ENCODE results near the gene SACM1L.
"Not testable (repeated sequence)": the region's sequence is repeated elsewhere in the genome, so short reads cannot be mapped to it uniquely, and the experiment has no call there.

The SACM1L gene

DNA sequence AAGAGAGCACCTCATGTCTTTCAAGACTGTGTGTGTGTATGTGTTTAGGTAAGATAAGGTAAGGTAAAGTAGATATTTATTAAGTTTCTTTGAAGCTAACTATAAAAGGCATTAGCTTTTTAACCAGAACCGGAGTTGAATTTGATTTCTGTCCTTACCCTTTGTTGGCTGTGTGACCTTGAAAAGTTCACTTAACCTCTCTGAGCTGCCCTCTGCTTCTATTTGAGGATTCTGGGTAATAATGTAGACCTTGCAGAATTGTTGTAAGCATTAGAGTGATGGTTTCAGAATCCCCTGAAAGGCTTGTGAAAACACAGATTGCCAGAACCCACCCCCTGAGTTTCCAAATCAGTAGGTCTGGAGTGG is 21.6 kb upstream of the SACM1L start:
- no peak for DNase-seq

DNA sequence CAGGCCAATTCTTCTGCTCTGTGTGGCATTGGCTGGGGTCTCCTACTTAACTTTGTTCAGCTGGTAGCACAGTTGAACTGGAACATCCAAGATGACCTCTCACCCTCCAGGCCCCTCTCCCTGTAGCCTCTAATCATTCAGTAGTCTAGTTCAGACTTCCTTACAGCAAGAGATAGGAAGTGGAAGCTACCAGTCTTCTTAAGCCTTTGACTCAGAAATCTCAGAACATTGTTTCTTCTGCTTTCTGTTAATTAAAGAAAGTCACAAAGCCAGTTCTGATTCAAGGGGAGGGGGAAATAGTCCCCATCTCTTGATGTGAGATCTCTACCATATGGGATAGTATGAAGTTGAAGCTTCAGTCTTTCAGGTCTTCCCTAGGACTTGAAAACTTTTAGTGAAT is 18.8 kb upstream of the SACM1L start:
- DNase-seq, result no peak

DNA sequence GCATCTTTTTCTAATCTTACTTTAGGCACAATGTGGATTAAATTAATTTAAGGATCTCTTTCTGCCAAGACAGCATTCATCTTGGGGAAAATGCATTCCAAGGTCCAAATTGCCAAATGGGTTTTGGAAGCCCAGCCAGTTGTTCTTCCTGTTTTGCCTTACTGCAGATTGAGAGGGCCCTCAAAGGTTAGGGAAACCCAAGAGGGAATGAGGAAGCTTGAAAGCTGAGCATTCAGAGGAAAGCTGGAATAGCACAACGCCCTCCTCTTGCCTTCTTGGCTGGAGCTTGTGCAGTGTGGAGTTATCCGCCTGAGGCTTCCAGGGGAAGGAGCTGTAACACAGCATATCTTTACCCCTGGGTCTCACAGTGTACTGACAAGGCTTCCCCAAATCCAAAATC is 18.2 kb upstream of the SACM1L start:
- DNase-seq, result no peak

DNA sequence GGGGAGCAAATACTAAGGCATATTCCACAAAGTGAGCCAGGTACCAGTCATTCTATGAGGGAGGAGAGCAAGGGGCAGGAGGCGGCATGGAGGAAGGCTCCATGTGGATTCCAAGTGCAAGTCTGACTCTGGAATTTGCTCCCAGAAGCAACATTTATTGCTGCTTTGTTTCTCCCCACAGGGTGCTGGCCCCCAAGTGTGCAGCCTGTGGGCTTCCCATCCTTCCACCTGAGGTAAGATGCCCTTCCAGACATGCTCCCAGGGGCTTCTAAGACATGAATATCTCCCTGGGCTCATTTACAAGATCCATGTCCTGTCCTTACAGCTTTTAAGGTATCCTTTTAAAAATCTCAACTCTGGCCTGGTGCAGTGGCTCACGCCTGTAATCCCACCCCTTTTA is 15.9 kb upstream of the SACM1L start:
- DNase-seq, result no peak

DNA sequence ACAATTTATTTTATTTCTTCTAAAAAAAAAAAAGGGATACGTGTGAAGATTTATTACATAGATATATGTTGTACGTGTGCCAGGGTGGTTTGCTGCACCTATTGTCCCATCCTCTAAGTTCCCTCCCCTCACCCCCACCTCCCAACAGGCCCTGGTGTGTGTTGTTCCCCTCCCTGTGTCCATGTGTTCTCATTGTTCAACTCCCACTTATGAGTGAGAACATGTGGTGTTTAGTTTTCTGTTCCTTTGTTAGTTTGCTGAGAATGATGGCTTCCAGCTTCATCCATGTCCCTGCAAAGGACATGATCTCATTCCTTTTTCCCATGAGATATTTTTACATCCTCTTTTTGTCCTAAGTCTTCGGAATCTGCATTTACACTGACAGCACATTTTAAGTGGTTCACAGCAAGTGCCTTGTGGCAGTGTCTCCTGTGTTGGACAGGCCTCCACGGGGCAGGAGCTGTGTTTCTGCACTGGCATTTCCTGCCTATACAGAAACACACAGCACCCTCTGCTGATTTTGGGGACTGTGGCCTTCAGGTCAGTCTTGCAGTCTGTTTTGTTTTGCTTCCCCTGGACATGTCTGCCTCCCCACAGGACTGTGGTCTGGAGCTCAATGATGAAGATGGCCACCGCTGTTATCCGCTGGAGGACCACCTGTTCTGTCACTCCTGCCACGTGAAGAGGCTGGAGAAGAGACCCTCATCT is 12.7 kb upstream of the SACM1L start:
- no peak for DNase-seq

DNA sequence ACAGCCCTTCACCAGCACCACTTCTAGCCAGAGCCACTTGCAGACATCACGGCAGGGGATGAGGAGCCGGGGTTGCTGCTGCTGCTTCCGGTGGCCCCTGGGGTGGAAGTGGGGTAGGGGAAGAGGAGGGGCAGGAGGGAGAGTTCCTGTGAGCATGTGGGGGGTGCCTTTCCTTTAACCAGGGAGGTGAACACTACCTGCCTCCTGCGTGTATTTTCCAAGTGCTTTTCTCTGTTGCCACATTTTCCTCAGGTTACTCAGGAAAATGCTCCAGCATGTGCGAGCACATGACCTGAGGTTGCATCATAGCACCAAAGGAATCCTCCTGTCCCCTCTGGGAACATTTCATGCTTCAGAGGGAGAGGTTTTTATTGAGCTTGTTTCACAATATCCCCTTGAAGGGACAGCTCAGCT is 12.2 kb upstream of the SACM1L start:
- peak; percentile 69 for DNase-seq

DNA sequence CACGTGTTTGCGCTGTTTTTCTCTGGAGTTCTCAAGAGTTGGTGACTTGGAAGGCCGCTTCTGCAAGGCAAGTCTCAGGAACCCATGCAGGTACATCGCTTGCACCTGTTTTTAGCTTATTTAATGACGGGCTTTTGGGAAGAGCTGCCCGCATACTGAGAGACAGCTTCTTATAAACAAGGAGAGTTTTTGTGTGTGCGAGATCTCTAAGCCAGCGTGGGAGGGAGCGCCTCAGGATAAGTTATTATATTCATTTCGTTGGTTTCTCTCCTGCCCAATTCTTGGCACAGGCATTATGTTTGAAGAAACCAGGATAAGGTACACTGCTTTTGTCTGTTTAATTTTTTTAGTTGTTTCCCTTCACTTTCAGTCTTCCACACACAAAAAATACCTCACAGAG is 11.4 kb upstream of the SACM1L start:
- no peak for DNase-seq

DNA sequence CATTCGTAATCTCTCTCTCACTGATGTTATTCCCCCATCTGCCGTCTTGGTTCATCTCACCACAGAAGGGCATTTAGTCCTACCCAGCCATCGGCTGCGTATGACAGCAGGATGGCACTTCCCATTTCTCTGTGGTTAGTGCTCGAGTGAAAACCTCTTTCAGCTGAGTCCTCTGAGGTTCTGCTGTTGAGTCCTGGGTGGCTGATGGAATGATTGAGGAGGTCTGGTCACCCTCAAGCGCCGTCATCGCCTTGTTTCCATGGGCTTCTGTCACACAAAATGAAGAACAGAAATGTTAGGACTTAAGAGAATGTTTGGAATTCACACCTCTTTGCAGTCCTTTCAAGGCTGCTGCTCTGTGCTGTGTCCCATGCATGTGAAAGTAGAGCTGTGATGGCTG is 9.4 kb upstream of the SACM1L start:
- no peak for DNase-seq

DNA sequence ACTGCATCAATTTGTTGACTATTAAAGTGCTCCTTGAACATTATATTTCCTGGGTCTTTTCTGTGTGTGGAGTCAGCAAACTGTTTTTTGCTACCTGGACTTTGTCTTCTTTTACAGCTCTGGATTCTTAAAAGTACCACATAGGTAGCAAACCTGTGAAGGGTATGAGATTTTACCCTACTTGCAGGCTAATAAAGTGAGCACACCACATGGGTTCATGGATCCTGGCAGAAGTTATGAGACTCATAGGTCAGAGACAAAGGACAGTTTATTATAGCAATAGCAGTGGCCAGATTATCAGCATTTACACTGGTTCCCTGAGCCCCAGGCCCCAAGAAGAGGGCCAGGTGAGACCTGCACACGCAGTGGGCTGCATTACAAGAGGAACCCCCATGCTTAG is 8.0 kb upstream of the SACM1L start:
- DNase-seq, result no peak

DNA sequence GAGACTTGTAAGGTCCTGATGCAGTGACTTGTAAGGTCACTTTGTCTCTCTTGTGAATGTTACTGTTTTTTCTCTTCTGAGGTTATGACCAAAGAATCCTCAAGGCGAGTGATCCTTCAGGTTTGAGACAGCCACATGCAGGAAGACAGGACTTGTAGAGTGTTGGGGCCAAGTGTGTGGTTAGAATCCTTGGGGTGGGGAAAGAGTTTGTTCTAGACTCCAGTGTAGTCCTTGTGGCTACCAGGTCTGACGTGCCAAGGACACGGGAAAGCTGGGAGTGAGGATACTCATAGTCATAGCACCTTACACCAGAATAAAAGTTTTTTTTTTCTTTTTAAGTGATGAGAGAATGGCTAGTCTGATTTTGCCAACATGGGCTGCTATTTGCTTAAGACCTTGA is 7.3 kb upstream of the SACM1L start:
- DNase-seq, result no peak

DNA sequence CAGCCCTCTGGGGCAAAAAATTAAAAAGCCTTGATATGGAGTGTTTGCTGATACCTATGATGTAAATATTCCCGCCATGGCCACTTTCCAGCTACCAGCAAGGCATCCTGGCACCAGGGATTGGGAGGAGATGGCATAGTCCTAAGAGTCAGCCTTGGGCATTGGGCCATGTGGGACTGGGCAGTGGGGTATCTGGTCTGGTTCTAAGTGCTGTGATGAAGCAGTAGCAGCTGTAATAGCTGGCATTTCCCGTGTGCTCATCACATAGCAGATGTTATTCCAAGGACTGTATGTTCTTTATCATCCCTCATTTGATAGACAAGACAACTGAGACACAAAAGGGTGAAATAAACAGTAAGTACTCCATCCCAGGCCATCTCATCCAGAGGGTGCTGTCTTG is 6.9 kb upstream of the SACM1L start:
- DNase-seq, result no peak

DNA sequence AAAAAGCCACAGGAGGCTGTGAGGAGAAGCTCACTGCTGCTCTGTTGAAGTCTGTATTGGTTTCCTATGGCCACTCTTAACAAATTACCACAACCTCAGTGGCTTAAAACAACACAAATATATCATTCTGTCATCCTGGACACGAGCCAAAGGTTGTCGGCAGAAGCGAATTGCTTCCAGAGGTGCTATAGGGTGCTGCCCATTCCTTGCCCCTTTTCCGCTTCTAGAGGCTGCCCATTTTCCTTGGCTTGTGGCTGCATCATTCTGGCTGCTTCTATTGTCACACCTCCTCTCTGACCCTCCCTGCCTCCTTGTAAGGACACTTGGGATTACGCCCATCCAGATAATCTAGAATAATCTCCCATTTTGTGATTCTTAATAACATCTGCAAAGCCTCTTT is 6.4 kb upstream of the SACM1L start:
- no peak for DNase-seq

DNA sequence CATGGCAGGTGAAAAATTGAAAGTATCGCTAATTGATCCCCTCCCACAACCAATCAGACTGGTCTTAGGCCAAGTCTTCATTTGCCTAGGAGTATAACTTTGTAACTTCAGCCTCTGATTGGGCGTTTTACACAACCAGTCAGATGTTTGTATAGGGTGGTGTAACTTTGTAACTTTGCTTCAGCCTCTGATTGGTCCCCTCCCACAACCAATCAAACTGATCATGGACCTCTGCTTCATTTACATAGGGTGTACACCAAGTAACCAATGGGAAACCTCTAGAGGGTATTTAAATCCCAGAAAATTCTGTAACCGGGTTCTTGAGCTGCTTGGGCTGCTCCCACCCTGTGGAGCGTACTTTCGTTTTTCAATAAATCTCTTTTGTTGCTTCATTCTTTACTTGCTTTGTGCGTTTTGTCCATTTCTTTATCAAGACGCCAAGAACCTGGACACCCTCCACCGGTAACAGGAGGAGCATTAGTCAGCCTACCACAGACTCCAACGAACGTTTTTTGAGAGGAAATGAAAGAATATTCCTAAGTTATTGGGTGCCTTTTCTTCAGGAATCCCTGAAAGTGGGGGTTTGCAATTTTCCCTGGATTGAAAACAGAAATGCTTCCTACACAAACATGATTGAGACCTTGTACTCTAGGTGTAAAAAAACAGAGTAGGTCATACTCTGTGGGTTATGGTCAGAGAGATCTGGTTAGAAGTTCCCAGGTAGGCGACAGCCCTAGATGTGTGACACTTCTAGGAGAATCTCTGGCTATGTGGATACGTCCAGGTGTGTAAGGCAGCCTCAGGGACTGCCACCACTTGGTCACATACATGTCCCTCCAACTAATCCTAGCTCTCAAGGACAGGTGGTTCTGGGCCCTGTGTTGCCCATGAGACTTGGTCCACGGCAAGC is 5.5 kb upstream of the SACM1L start:
- no peak for DNase-seq

DNA sequence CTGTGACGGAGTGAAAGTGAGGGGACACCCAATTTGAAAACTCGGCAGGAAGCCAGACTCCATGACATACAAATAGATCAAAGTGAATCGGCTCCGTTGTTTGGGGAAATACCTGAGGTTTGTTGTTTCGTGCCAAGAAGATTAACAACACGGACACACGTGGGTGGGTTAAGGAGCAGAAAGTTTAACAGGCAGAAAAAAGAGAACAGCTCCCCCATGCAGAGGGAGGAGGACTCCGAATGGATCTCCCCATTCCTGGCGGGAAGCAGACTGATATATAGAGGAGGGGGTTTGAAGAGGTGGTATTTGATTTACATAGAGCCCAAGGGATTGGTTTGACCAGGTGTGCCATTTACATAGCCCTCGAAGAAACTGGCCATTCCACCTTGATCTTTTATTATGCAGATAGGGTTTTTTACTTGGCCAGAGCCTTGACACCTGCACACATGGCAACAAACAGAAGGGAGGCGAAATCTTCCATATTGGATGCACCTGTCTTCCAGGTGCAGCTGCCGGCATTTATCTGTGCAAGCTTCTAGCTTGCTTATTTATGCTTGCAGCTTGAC is 4.8 kb upstream of the SACM1L start:
- peak; percentile 23 for DNase-seq

DNA sequence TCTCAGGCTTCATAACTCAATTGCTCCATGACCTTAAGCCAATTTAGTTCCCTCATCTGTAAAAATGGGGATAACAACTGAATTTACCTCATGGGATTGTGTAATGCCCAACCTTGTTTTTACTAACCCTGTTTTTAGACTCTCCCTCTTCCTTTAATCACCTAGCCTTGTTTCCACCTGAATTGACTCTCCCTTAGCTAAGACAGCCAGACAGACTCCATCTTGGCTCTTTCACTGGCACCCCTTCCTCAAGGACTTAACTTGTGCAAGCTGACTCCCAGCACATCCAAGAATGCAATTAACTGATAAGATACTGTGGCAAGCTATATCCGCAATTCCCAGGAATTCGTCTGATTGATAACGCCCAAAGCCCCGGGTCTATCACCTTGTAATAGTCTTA is 3.5 kb upstream of the SACM1L start:
- DNase-seq, result not testable (repeated sequence)

DNA sequence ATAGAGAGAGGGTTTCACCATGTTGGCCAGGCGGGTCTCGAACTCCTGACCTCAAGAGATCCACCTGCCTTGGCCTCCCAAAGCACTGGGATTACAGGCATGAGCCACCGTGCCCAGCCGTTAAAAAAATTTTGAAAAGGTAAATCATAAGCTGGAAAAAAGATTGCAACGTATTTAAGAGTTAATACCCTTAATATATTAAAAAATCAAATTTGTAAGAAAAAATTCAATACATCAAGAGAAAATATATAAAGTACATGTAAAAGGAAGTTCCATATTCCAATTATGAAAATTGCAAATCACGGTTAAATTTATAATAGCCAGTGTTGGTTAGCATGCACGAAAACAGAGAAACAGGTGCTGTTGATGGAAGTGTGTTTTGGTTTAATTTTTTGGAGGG is 2.3 kb upstream of the SACM1L start:
- DNase-seq, result no peak

DNA sequence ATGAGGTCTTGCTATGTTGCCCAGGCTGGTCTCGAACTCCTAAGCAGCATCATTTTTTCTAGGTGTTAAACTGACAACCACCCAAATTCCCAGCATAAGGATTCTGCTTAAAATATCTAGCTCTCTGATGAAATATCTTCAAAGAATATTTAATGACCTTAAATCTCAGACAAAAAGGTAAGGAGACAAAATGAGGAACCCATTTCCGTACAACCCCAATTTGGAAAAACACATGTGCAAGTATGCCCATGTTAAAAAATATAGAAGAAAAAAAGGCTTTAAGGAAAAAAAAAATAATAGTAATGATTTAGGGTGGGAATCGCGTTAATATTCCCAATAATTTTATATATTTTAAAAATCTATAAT is 1.4 kb upstream of the SACM1L start:
- no peak for DNase-seq

DNA sequence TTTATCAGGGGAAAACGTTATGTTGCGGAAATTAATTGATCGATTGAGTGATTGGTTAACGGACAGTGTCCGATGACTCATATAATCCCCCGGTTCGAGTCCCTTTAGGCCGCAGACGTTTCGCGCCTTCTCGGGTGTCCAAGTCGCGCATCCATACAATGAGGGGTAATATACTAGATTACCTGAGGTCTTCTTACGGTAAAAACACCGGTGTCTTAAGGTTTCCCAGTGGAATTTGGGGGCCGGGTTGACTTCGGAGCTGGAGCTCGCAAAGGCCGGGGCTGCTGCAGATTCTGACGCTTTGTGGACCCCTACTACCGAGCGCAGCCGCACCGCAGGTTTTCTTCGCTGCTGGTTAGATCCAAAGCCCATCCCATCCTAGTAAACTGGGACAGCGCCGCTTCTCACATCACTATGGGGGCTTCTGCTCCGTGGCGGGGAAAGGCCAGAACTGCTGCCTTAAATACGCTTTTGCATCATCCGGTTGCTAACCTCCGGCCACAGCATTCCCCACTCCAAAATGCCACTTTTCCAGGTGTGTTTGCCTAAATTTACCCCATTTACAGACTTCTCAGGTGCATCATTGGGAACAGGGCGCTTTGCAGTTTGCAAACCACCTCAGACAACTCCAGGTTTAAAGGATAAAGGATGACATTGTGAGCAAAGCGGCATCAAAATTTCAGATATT is 858 bp upstream of the SACM1L start:
- DNase-seq, result no peak

DNA sequence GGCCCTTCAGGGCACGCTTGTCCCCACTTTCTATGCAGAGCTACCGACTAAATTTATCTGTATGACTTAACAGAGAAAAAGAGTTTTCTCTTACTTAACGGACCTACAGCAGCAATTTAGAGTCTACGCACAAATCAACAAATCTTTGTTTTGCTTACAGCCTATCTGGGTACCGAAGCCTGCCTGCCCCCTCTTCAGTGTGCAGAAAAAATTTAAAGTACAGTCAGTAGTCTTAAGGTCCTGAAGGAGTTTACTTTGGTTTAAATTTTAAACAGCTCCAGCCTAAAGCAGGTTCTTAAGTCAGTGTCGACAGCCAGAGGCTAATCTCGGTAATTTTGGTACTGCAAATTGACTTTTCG is 570 bp downstream of the SACM1L start:
- no peak for DNase-seq

DNA sequence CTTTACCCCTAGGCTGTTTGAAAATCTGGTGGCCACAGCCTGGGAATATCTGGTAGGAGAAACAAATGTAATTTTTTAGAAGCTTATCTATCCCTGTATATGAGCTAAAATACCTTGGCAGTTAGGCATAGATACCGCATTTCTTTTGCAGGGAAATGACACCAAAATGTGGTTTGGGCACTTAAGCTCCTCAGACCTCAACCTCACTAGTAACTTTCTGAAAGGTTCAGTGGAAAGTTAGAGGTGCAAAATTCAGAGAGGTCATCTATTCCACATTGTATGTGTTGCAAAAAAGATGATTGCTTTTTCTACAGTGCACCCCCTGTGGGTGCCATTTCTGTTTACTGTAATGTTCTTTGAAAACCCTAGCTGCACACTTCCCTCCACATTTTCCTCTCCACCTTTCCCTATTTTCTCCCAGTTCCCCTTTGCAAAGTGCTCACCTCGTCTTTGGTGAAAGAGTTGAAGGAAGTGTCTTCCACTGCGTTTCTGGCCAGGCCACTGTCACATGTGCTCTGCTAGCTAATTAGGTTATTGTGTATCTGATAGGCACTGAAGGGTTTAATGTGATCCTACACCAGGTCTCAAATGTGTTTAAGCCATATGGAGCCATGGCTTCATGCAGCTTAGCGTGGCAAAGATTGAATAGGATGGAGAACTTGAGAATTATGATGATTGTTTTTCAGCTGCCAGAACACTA is 1.3 kb downstream of the SACM1L start:
- no peak for DNase-seq

DNA sequence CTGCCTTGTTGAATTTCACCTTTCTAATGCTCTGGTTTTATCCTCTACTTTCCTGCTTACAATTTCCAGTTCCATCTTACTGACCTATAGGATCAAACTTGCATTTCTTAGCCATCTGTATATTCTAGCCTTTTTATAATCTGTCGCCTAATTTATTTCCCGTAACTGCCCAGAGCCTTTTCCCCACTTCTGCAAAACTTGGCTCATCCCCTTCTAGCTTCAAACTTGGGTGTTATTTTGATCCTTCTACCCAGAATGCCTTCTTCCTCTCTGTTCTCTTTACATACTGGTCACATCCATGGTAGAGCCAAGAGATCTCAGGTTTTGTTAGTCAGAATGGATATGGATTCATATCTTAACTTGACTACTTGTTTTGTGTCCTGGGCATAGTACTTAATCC is 2.6 kb downstream of the SACM1L start:
- no peak for DNase-seq

DNA sequence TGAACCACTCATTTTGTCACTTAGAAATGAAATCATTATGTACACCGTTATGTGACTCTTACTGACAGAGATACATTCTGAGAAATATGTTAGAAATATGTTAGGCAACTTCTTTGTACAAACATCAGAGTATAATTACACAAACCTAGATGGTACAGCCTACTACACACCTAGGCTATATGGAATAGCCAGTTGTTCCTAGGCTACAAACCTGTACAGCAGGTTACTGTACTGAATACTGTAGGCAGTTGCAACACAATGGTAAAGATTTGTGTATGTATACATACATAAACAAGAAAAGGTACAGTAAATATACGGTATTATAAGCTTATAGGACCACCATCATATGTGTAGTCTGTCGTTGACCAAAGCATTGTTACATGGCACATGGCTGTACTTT is 3.7 kb downstream of the SACM1L start:
- DNase-seq, result no peak

DNA sequence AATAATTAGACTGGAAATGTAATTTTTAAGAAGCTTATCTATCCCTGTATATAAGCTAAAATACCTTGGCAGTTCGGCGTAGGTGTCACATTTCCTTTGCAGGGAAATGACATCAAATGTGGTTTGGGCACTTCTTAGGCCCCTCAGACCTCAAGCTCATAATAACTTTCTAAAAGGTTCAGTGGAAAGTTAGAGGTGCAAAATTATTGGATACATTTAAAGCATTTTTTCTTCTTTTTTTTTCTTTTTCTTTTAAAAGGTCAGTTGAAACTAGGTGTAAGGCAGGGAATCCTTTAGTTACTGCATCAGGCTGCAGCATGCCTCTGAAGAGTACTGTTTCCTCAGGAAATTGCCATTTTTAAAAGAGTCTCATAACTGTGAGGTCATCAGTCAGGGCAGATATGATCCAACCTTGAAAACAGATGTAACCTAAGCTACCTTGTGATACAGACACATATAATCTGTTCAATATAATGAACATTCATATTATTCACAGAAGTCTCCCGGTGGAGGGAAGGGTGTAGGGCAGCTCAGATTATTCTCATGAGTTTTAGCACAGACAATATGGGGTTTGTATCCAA is 4.8 kb downstream of the SACM1L start:
- DNase-seq, result peak; percentile 81

Data from central memory CD4-positive, alpha-beta T cell (primary cell).